CD4-positive, CD25-positive, alpha-beta regulatory T cell (primary cell): ENCODE measurements around the gene HYAL1. TPM values are rescaled to one million over a fixed set of nuclear protein-coding genes. Genes with fewer than 3 reads are reported as not detected.
A peak's percentile ranks its signal among the peaks of the same experiment; 100 is the strongest.
"Not testable (repeated sequence)": the region's sequence is repeated elsewhere in the genome, so short reads cannot be mapped to it uniquely, and the experiment has no call there.

ENCODE experiments used
- ATAC-seq, 2 donors: fragments of 150-1000 bp; cut with Tn5 transposase; one replicate each; pipeline ENCODE4 v1.10.0; 2021; ENCODE audit warnings: low read depth in 2 of 2, moderate number of reproducible peaks in 2 of 2, moderate library complexity in 1 of 2
- DNase-seq, 3 donors: peaks; one replicate each; pipeline versions ENCODE4 v3.0.0 to v3.0.0-alpha.2; 2012 to 2022; ENCODE audit warnings: mixed read lengths in 1 of 3
- H3K27ac ChIP-seq: one replicate; pipeline ENCODE4 v1.7.0; 2013; ENCODE audit warnings: mild to moderate bottlenecking, low read length; ENCODE audit not compliant: insufficient read depth, poor library complexity, severe bottlenecking
- H3K27me3 ChIP-seq: one replicate; pipeline ENCODE4 v1.7.0; 2013; ENCODE audit warnings: low read length; ENCODE audit not compliant: control insufficient read depth, insufficient read depth
- H3K36me3 ChIP-seq: one replicate; pipeline ENCODE4 v1.7.0; 2013; ENCODE audit warnings: mild to moderate bottlenecking, low read length, moderate library complexity; ENCODE audit not compliant: control insufficient read depth, insufficient read depth
- H3K4me1 ChIP-seq: 2 replicates; pipeline ENCODE4 v1.7.0; 2013; ENCODE audit warnings: mild to moderate bottlenecking, low read length; ENCODE audit not compliant: insufficient read depth, control insufficient read depth, poor library complexity, severe bottlenecking
- H3K4me3 ChIP-seq: one replicate; pipeline ENCODE4 v1.7.0; 2013; ENCODE audit warnings: low read depth, mild to moderate bottlenecking, low read length, moderate library complexity
- H3K9me3 ChIP-seq, 2 experiments: 1 replicate in 1 of 2; 2 replicates in 1 of 2; pipeline ENCODE4 v1.7.0; 2013; ENCODE audit warnings: low read length in 2 of 2, mild to moderate bottlenecking in 1 of 2, moderate library complexity in 1 of 2; ENCODE audit not compliant: control insufficient read depth in 2 of 2
- H3K27ac Mint-ChIP-seq, 3 donors: one replicate each; pipeline ENCODE4 v1.8.0; 2020 to 2022; ENCODE audit warnings: mild to moderate bottlenecking in 3 of 3, mixed read lengths in 3 of 3, moderate library complexity in 2 of 3
- H3K27me3 Mint-ChIP-seq: one replicate; pipeline ENCODE4 v1.8.0; 2022; ENCODE audit warnings: mild to moderate bottlenecking, mixed read lengths
- H3K36me3 Mint-ChIP-seq: one replicate; pipeline ENCODE4 v1.8.0; 2020; ENCODE audit warnings: mixed read lengths
- H3K4me1 Mint-ChIP-seq, 4 donors: one replicate each; pipeline ENCODE4 v1.8.0; 2020 to 2022; ENCODE audit warnings: mixed read lengths in 4 of 4, mild to moderate bottlenecking in 1 of 4
- H3K4me3 Mint-ChIP-seq, 4 donors: one replicate each; pipeline ENCODE4 v1.8.0; 2020 to 2022; ENCODE audit warnings: mild to moderate bottlenecking in 4 of 4, mixed read lengths in 4 of 4, moderate library complexity in 3 of 4
- H3K9me3 Mint-ChIP-seq, 7 donors: one replicate each; pipeline ENCODE4 v1.8.0; 2020 to 2022; ENCODE audit warnings: mixed read lengths in 7 of 7, mild to moderate bottlenecking in 3 of 7, moderate library complexity in 2 of 7
- polyA plus RNA-seq, 4 donors: library from polyadenylated mRNA; unstranded; fragments of 300-500 nt; fragmentation: Illumina TruSeq; gene quantifications; one replicate each; pipeline ENCODE4 v1.2.3, GENCODE V29; 2021
- total RNA-seq: library from RNA; stranded (reverse); gene quantifications from one replicate; pipeline ENCODE4 v1.2.3, GENCODE V29; 2022

HYAL1 gene
- total and polyA plus RNA-seq, 5 donors from 2014 or later = 0.07 to 0.35 (median 0.21) TPM; not detected in 1

DNA sequence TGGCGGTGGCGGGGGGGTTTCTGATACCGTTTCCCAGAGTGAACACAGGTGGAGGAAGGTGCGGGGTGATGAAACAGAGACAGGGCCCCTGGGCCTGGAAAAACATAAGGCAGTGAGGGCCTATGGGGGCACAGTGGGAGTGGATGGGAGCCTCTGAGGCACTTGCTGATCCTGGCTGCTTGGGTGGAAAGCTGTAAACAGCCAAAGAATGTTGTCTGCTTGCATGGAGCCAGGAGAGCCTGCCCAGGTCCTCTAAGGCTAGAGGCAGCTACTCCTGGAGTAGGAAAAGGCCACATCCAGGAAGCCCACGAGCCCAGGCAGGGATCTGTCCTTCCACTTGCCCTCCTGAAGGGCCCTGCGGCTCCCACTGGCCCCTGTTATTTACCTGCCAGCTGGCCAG is 37.4 kb downstream of the HYAL1 start:
- Mint-ChIP-seq H3K4me1 (peaks cover 0 to 3% (median 0%) of the 10 kb centered on the region in 4 donors), H3K27me3 (peaks cover 12% of the 10 kb centered on the region), H3K27ac (no peak overlapping the region), H3K9me3 (peaks cover 0 to 2% (median 0%) of the 10 kb centered on the region in 7 donors), H3K36me3 (no peaks in the 10 kb centered on the region), H3K4me3 (peak overlapping the region in 2 of 4 donors; percentile 25 to 88)
- Histone ChIP-seq H3K27me3 (no peaks in the 10 kb centered on the region), H3K36me3 (no peaks in the 10 kb centered on the region), H3K9me3 (no peaks in the 10 kb centered on the region), H3K4me1 (no peaks in the 10 kb centered on the region), H3K27ac (no peak overlapping the region), H3K4me3 (no peak overlapping the region)
- DNase-seq = no peak
- no peak for ATAC-seq

DNA sequence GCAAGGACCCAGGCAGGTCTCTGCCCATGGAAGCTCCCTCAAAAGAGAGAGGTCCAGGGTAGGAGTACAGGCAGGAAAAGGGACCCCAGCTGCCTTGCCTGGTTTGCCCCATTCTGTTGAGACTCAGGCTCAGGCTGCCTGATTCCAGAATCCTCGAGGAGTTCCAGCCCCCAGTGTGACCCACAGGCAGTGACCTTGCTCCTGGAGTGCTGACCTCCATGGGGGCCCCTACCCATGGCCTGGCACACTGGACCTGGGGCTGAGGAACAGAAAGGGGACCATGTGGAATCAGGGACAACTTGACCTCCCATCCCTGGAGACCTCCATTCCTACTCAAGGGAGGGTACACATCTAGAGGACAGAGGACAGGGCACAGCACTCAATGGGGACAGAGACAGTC is 37.8 kb downstream of the HYAL1 start:
- ATAC-seq (no peak), DNase-seq (no peak)
- H3K9me3 Mint-ChIP-seq = peaks cover 0 to 2% (median 0%) of the 10 kb centered on the region in 7 donors
- no peak overlapping the region for H3K27ac Mint-ChIP-seq
- peak overlapping the region in 1 of 4 donors; percentile 25 for H3K4me3 Mint-ChIP-seq
- no peaks in the 10 kb centered on the region for H3K9me3 ChIP-seq
- H3K27me3 ChIP-seq = no peaks in the 10 kb centered on the region
- no peaks in the 10 kb centered on the region for H3K36me3 Mint-ChIP-seq
- no peak overlapping the region for H3K4me3 ChIP-seq
- H3K27ac ChIP-seq = no peak overlapping the region
- H3K4me1 ChIP-seq = peaks cover 2% of the 10 kb centered on the region
- peaks cover 0 to 3% (median under 1%) of the 10 kb centered on the region in 4 donors for H3K4me1 Mint-ChIP-seq
- peaks cover 12% of the 10 kb centered on the region for H3K27me3 Mint-ChIP-seq
- no peaks in the 10 kb centered on the region for H3K36me3 ChIP-seq

DNA sequence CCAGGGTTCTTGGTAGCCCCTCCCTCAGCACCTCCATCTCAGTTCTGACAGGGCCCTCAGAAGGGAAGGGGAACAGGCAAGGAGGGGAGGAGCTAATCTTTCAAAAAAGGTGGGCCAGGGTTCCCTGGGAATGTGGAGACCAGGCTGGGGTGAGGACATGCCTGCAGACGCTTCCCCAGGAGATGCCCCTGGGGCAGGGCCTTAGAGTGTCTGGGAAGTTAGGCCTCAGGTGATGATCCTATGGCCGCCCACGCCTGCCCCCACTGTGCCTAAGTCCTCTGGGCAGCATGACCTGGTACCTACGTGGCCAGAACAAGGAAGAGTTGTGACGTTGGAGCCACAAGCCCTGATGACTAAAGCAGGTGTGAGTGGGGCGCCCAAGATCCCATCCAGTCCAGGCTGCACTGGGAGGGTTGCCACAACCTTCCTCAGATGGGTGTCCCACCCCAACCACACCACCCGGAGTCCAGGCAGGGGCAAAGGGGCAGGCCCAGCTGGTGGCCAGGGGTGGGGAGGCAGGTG is 38.3 kb downstream of the HYAL1 start:
- no peak overlapping the region for H3K4me3 Mint-ChIP-seq
- H3K4me1 ChIP-seq = peaks cover 5% of the 10 kb centered on the region
- H3K27me3 ChIP-seq = no peaks in the 10 kb centered on the region
- no peak overlapping the region for H3K27ac ChIP-seq
- H3K36me3 Mint-ChIP-seq = no peaks in the 10 kb centered on the region
- no peak overlapping the region for H3K27ac Mint-ChIP-seq
- no peaks in the 10 kb centered on the region for H3K36me3 ChIP-seq
- no peaks in the 10 kb centered on the region for H3K9me3 ChIP-seq
- H3K27me3 Mint-ChIP-seq = peaks cover 12% of the 10 kb centered on the region
- H3K4me1 Mint-ChIP-seq = peaks cover 0 to 3% (median 1%) of the 10 kb centered on the region in 4 donors
- DNase-seq = no peak
- H3K4me3 ChIP-seq = no peak overlapping the region
- no peak for ATAC-seq
- peaks cover 0 to 2% (median 0%) of the 10 kb centered on the region in 7 donors for H3K9me3 Mint-ChIP-seq

DNA sequence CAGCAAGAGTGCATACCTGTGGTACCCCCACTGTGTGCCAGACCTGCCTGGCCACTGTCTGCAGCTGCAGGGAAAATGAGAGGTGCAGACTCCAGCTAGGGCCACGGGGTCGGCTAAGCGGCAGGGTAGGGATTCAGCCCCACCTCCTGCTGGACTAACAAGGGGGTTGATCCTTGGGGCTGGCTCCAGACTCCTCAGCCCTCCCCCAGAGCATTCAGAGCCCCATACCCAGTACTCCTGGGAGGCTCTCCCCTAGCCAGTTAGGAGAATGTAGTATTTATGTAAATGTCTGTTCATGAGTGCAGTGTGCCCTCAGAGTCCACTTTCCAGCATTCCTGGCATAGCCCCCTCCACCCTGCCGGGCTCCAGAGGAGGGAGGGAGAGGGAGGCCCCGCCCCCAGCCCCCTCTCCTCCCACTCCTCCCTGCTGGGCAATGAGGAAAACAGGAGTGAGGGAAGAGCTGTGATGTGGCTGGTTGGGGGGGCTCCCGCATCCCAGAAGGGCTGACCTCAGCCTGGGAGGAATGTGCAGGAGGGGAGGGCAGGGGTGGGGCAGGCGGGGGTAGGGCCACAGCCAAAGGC is 38.9 kb downstream of the HYAL1 start:
- H3K36me3 Mint-ChIP-seq = no peaks in the 10 kb centered on the region
- H3K4me1 Mint-ChIP-seq = peaks cover 0 to 7% (median 3%) of the 10 kb centered on the region in 4 donors
- no peaks in the 10 kb centered on the region for H3K27me3 ChIP-seq
- peaks cover 10% of the 10 kb centered on the region for H3K4me1 ChIP-seq
- ATAC-seq = no peak
- no peak for DNase-seq
- no peak overlapping the region for H3K4me3 Mint-ChIP-seq
- peaks cover 12% of the 10 kb centered on the region for H3K27me3 Mint-ChIP-seq
- H3K9me3 Mint-ChIP-seq = peaks cover 0 to 2% (median 0%) of the 10 kb centered on the region in 7 donors
- H3K27ac ChIP-seq = no peak overlapping the region
- no peak overlapping the region for H3K4me3 ChIP-seq
- no peaks in the 10 kb centered on the region for H3K9me3 ChIP-seq
- H3K27ac Mint-ChIP-seq = no peak overlapping the region
- no peaks in the 10 kb centered on the region for H3K36me3 ChIP-seq

DNA sequence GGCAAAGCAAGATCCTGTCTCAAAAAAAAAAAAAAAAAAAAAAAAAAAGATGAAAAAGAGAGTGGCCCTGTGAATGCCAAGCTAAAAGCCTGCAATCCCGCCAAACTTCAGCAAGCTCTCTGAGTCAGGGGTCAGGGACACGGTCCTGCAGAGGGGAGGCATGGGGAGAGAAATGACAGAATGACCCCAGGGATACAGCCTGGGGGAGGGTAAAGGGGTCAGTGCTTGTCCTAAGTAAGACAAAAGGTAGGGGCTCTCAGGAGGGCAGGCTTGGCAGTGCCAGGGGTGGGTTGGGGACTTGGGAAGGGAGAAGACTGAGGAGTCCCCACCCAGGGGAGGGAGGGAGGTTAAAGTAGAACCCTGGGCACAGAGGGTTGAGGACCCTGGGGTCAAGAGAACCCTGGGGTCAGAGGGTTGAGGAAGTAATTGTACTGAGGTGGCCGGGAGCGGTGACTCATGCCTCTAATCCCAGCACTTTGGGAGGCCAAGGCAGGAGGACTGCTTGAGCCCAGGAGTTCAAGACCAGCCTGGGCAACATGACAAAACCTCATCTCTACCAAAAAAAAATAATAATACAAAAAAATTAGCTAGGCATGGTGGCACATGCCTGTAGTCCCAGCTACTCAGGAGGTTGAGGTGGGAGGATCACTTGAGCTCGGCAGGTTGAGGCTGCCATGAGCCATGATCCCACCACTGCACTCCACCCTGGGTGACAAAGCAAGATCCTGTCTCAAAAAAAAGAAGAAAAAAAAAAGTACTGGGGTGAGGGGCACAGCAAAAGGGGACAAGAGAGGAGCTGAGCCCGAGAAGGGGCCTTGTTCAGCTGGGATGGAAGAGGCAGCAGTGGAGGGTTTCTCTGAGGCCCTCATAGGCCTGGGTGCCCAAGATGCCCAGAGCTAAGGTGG is 39.6 kb downstream of the HYAL1 start:
- no peak overlapping the region for H3K27ac Mint-ChIP-seq
- H3K9me3 Mint-ChIP-seq = peaks cover 0 to 2% (median 0%) of the 10 kb centered on the region in 7 donors
- H3K9me3 ChIP-seq = no peaks in the 10 kb centered on the region
- no peak overlapping the region for H3K4me3 ChIP-seq
- H3K27me3 Mint-ChIP-seq = peaks cover 12% of the 10 kb centered on the region
- H3K36me3 Mint-ChIP-seq = no peaks in the 10 kb centered on the region
- H3K36me3 ChIP-seq = no peaks in the 10 kb centered on the region
- no peak for DNase-seq
- no peak overlapping the region for H3K27ac ChIP-seq
- H3K27me3 ChIP-seq = no peaks in the 10 kb centered on the region
- H3K4me1 ChIP-seq = peaks cover 12% of the 10 kb centered on the region
- ATAC-seq = no peak
- H3K4me3 Mint-ChIP-seq = no peak overlapping the region
- peaks cover 0 to 11% (median 4%) of the 10 kb centered on the region in 4 donors for H3K4me1 Mint-ChIP-seq

DNA sequence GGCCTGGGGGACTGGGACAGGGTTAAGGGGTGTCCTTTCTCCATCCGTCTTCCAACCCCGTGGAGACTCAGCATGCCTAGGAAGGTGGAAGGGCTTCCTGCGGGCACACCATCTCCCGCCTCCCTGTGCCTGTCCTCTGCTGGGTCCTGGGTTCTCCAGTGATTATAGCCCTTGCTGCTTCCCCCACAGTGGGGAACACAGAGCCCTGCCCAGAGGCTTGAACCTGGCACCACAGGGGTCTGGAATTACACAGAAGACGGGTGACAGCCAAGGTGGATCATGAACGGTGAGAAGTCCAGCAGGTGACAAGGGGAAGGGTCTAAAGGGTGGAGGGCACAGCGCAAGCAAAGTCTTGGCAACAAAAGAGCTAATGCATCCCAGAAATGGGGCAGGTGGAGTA is 40.6 kb downstream of the HYAL1 start:
- Mint-ChIP-seq H3K4me3 (no peak overlapping the region), H3K9me3 (peaks cover 0 to 2% (median 0%) of the 10 kb centered on the region in 7 donors), H3K27ac (peak overlapping the region in 1 of 3 donors; percentile 79), H3K36me3 (no peaks in the 10 kb centered on the region), H3K27me3 (peaks cover 12% of the 10 kb centered on the region), H3K4me1 (peaks cover 0 to 11% (median 3%) of the 10 kb centered on the region in 4 donors)
- no peak overlapping the region for H3K4me3 ChIP-seq
- no peak for ATAC-seq
- no peak for DNase-seq
- peaks cover 12% of the 10 kb centered on the region for H3K4me1 ChIP-seq
- H3K27me3 ChIP-seq = no peaks in the 10 kb centered on the region
- no peak overlapping the region for H3K27ac ChIP-seq
- peaks cover 6% of the 10 kb centered on the region for H3K36me3 ChIP-seq
- no peaks in the 10 kb centered on the region for H3K9me3 ChIP-seq

DNA sequence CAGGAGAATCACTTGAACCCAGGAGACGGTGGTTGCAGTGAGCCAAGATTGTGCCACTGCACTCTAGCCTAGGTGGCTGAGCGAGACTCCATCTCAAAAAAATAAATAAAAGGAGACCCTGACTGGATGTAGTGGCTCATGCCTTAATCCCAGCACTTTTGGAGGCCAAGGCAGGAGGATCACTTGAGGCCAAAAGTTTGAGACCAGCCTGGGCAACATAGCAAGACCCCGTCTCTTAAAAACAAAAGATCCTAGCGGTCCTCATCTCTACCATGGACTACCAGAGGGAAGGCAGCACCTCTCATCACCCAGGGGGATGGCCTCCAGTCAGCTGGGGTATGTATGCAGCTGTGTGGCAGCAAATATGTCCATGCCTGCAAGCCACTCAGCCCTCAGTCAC is 41.2 kb downstream of the HYAL1 start:
- H3K27ac ChIP-seq, H3K9me3 ChIP-seq, H3K27me3 ChIP-seq, H3K4me3 Mint-ChIP-seq, DNase-seq, H3K36me3 Mint-ChIP-seq, H3K27ac Mint-ChIP-seq, ATAC-seq, H3K9me3 Mint-ChIP-seq, H3K4me3 ChIP-seq: not testable (repeated sequence)
- H3K27me3 Mint-ChIP-seq = peaks cover 12% of the 10 kb centered on the region
- peaks cover 0 to 11% (median 3%) of the 10 kb centered on the region in 4 donors for H3K4me1 Mint-ChIP-seq
- Histone ChIP-seq H3K4me1 (peaks cover 12% of the 10 kb centered on the region), H3K36me3 (peaks cover 11% of the 10 kb centered on the region)
